GM19372 (cell line): ENCODE data around the gene ZGPAT.

ENCODE experiments used
- ATAC-seq: cut with Tn5 transposase; IDR thresholded peaks from one replicate; pipeline ENCODE4 v1.9.1; 2021; ENCODE audit warnings: mild to moderate bottlenecking, low read depth, moderate library complexity; ENCODE audit not compliant: unreplicated experiment

ZGPAT gene

GRCh38 chr20:63742381-63743024 lies 34.7 kb downstream of the ZGPAT start:
- ATAC-seq: no peak

GRCh38 chr20:63743210-63743970 lies 35.6 kb downstream of the ZGPAT start:
- no peak for ATAC-seq

GRCh38 chr20:63744158-63744557 lies 36.3 kb downstream of the ZGPAT start:
- no peak for ATAC-seq

GRCh38 chr20:63744574-63745423 lies 37.0 kb downstream of the ZGPAT start:
- ATAC-seq: no peak

- ATAC-seq: no peak
Measured at GRCh38 chr20:63745424-63745805, 37.6 kb downstream of the ZGPAT start.

- no peak for ATAC-seq
Measured at GRCh38 chr20:63745961-63746731, 38.3 kb downstream of the ZGPAT start.

GRCh38 chr20:63746751-63747315 lies 39.0 kb downstream of the ZGPAT start:
- no peak for ATAC-seq

GRCh38 chr20:63747622-63748069 lies 39.8 kb downstream of the ZGPAT start:
- no peak for ATAC-seq

GRCh38 chr20:63748070-63748933 lies 40.5 kb downstream of the ZGPAT start:
- no peak for ATAC-seq

- ATAC-seq: no peak
Measured at GRCh38 chr20:63748934-63749270, 41.1 kb downstream of the ZGPAT start.

- ATAC-seq: no peak
Measured at GRCh38 chr20:63749597-63750508, 42.0 kb downstream of the ZGPAT start.

- ATAC-seq: no peak
Measured at GRCh38 chr20:63750807-63751470, 43.1 kb downstream of the ZGPAT start.

GRCh38 chr20:63751471-63752271 lies 43.8 kb downstream of the ZGPAT start:
- ATAC-seq: no peak

GRCh38 chr20:63752411-63753101 lies 44.7 kb downstream of the ZGPAT start:
- ATAC-seq: no peak

GRCh38 chr20:63753381-63753780 lies 45.5 kb downstream of the ZGPAT start:
- no peak for ATAC-seq

- no peak for ATAC-seq
Measured at GRCh38 chr20:63754008-63754407, 46.2 kb downstream of the ZGPAT start.
